GM12878 (cell line): ENCODE data around the gene ADARB1. TPM values are rescaled to one million over a fixed set of nuclear protein-coding genes. Genes with fewer than 3 reads are reported as not detected.
A peak's percentile ranks its signal among the peaks of the same experiment; 100 is the strongest.

Experiments used
- ATAC-seq: fragments of 200-7000 bp; cut with Tn5 transposase; 3 replicates; pipeline ENCODE4 v1.9.1; 2020; ENCODE audit warnings: mild to moderate bottlenecking, moderate library complexity
- BruUV-seq: library from RNA; stranded (reverse); fragments of 400-500 nt; replicated peaks from 2 replicates; lab custom pipeline; 2021; lab: Mats Ljungman, UMichigan
- CTCF ChIA-PET: fragments of 300-600 bp; sonication (Branson Sonifier 250); formaldehyde crosslinking; extraction: SDS; loops from one replicate; lab custom pipeline; 2021; ENCODE audit warnings: inconsistent platforms; lab: Yijun Ruan, JAX
- POLR2A ChIA-PET: fragments of 350-600 bp; formaldehyde crosslinking; extraction: SDS; loops from one replicate; lab custom pipeline; 2021; ENCODE audit warnings: inconsistent platforms; lab: Charles Lee
- RAD21 ChIA-PET: fragments of 300-600 bp; sonication (Branson Sonifier 250); formaldehyde crosslinking; loops from one replicate; lab custom pipeline; 2023; ENCODE audit warnings: antibody characterized with exemption; ENCODE audit not compliant: unreplicated experiment; lab: Charles Lee
- SMC1A ChIA-PET: fragments of 300-600 bp; sonication (Branson Sonifier 250); formaldehyde crosslinking; loops from one replicate; lab custom pipeline; 2023; ENCODE audit not compliant: unreplicated experiment, uncharacterized antibody; lab: Charles Lee
- DNase-seq: peaks from one replicate; pipeline ENCODE4 v3.0.0-alpha.2; 2011; ENCODE audit warnings: low read depth, low spot score
- FAIRE-seq: peaks from 3 replicates; lab custom pipeline; 2011; peaks lifted over from hg19 to GRCh38; lab: Jason Lieb, UNC
- H2AFZ ChIP-seq: 2 replicates; pipeline ENCODE4 v1.6.0; 2011; ENCODE audit warnings: low read depth, low read length, control low read depth; ENCODE audit not compliant: control insufficient read depth
- H3K27ac ChIP-seq: 2 replicates; pipeline ENCODE4 v1.5.1; 2011; ENCODE audit warnings: control low read depth; ENCODE audit not compliant: control insufficient read depth, insufficient read depth
- H3K27me3 ChIP-seq, 2 experiments: replicated peaks in 1 of 2; 2 replicates each; pipeline versions ENCODE4 v1.6.0 to v1.6.1; 2011; ENCODE audit warnings: low read length in 1 of 2; ENCODE audit not compliant: control insufficient read depth in 2 of 2, insufficient read depth in 2 of 2
- H3K36me3 ChIP-seq, 2 experiments: 2 replicates each; pipeline ENCODE4 v1.5.1; 2011; ENCODE audit warnings: low read length in 1 of 2; ENCODE audit not compliant: control insufficient read depth in 2 of 2, insufficient read depth in 2 of 2
- H3K4me1 ChIP-seq: 2 replicates; pipeline ENCODE4 v1.6.1; 2011; ENCODE audit warnings: mild to moderate bottlenecking, low read length, moderate library complexity, mixed read lengths; ENCODE audit not compliant: control insufficient read depth, insufficient read depth
- H3K4me2 ChIP-seq: 2 replicates; pipeline ENCODE4 v1.6.0; 2011; ENCODE audit warnings: control low read depth; ENCODE audit not compliant: control insufficient read depth, insufficient read depth
- H3K4me3 ChIP-seq: fragments of 200-600 bp; sonication (generic); 2 replicates; pipeline ENCODE4 v1.5.1; 2016
- H3K79me2 ChIP-seq: 2 replicates; pipeline ENCODE4 v1.6.0; 2011; ENCODE audit warnings: low read length; ENCODE audit not compliant: control insufficient read depth, insufficient read depth
- H3K9ac ChIP-seq: 2 replicates; pipeline ENCODE4 v1.8.0; 2011; ENCODE audit warnings: low read length, control low read depth, mixed read lengths; ENCODE audit not compliant: control insufficient read depth, insufficient read depth
- H3K9me3 ChIP-seq: replicated peaks from 3 replicates; pipeline ENCODE4 v1.5.1; 2011; ENCODE audit warnings: mild to moderate bottlenecking, low read length; ENCODE audit not compliant: control insufficient read depth, insufficient read depth
- H4K20me1 ChIP-seq: 2 replicates; pipeline ENCODE4 v1.6.0; 2011; ENCODE audit not compliant: control insufficient read depth, insufficient read depth
- BCL3 ChIP-seq: IDR thresholded peaks from 2 replicates; pipeline ENCODE4 v1.6.1; 2011; ENCODE audit warnings: borderline replicate concordance, low read depth, mild to moderate bottlenecking, moderate library complexity, low read length; ENCODE audit not compliant: insufficient read depth, poor library complexity, severe bottlenecking
- EED ChIP-seq: sonication (generic); IDR thresholded peaks from 2 replicates; pipeline ENCODE4 v1.6.1; 2016; ENCODE audit warnings: antibody characterized with exemption, low read depth
- HDGF ChIP-seq: fragments of 450-650 bp; IDR thresholded peaks from 2 replicates; pipeline ENCODE4 v1.6.1; 2016; ENCODE audit warnings: antibody characterized with exemption
- RAD21 ChIP-seq: IDR thresholded peaks from 2 replicates; pipeline ENCODE4 v1.6.1; 2011; ENCODE audit warnings: mild to moderate bottlenecking, low read depth, low read length, moderate library complexity; ENCODE audit not compliant: insufficient read depth
- RUNX3 ChIP-seq: IDR thresholded peaks from 2 replicates; pipeline ENCODE4 v1.6.1; 2012; ENCODE audit warnings: low read length, inconsistent platforms
- SMC3 ChIP-seq: IDR thresholded peaks from 2 replicates; pipeline ENCODE4 v1.6.1; 2011; ENCODE audit warnings: low read length, improper control_type of control experiment, borderline replicate concordance
- WGBS: methylation state at CpG from one replicate; pipeline ENCODE4 v1.1.6; 2016; ENCODE audit warnings: low lambda C conversion rate; ENCODE audit not compliant: insufficient replicate concordance, insufficient coverage; ENCODE audit errors: missing lambda C conversion rate; 5-methylcytosine and 5-hydroxymethylcytosine counted together
- in situ Hi-C: fragments of 300-500 bp; cut with MboI; formaldehyde crosslinking; loops from 9 replicates; pipeline ENCODE4 v1.14.3; 2018; ENCODE audit warnings: mixed read lengths
- intact Hi-C: fragments of 100-400 bp; cut with micrococcal nuclease; formaldehyde crosslinking; loops from one replicate; pipeline ENCODE4 v1.14.2; 2022; ENCODE audit not compliant: unreplicated experiment
- polyA plus RNA-seq, 11 experiments: library from polyadenylated mRNA; depleted of rRNA in 4 of 11; unstranded in 6 of 11; stranded (reverse) in 5 of 11; fragments of >200 nt; fragmentation: Nextera tagmentation in 4 of 11; fragmentation: Illumina TruSeq in 1 of 11; extraction: Ambion mirVana in 4 of 11; extraction: Trizol in 1 of 11; gene quantifications; 1 replicate in 1 of 11; 2 replicates in 10 of 11; pipeline versions ENCODE4 v1.2.1 to v1.2.3, GENCODE V29; 2011 to 2016; ENCODE audit warnings: inconsistent platforms in 2 of 11, missing spikeins in 2 of 11, low read depth in 1 of 11
- total RNA-seq, 4 experiments: library from RNA; depleted of rRNA in 3 of 4; stranded (reverse); fragments of >200 nt in 3 of 4; fragmentation: Illumina TruSeq in 1 of 4; extraction: Trizol in 1 of 4; gene quantifications; 2 replicates each; pipeline versions ENCODE4 v1.2.1 to v1.2.3, GENCODE V29; 2013 to 2021
- TF ChIP-seq, protein P1 (sequence below): fragments of 450-650 bp; IDR thresholded peaks from 2 replicates; pipeline ENCODE4 v1.6.1; 2017; ENCODE audit warnings: mild to moderate bottlenecking
- TF ChIP-seq, protein P2 (sequence below), 3 experiments: IDR thresholded peaks in 2 of 3; conservative IDR thresholded peaks in 1 of 3; 2 replicates each; pipeline ENCODE4 v1.5.1; 2011; ENCODE audit warnings: low read depth in 3 of 3, low read length in 3 of 3, mild to moderate bottlenecking in 3 of 3, control low read depth in 2 of 3, moderate library complexity in 2 of 3, inconsistent platforms in 1 of 3, mixed read lengths in 1 of 3; ENCODE audit not compliant: control insufficient read depth in 2 of 3, insufficient read depth in 1 of 3; ENCODE audit errors: extremely low read depth in 1 of 3
- TF ChIP-seq, protein P3 (sequence below): fragments of 450-650 bp; IDR thresholded peaks from 2 replicates; pipeline ENCODE4 v1.6.1; 2017; ENCODE audit warnings: mild to moderate bottlenecking, moderate library complexity

Gene ADARB1
- total and polyA plus RNA-seq, 10 of the 15 experiments (the other 5 are each of a cell fraction or from before 2014, with no cell fraction given): 5.7 to 61.7 (median 25.3) TPM

DNA sequence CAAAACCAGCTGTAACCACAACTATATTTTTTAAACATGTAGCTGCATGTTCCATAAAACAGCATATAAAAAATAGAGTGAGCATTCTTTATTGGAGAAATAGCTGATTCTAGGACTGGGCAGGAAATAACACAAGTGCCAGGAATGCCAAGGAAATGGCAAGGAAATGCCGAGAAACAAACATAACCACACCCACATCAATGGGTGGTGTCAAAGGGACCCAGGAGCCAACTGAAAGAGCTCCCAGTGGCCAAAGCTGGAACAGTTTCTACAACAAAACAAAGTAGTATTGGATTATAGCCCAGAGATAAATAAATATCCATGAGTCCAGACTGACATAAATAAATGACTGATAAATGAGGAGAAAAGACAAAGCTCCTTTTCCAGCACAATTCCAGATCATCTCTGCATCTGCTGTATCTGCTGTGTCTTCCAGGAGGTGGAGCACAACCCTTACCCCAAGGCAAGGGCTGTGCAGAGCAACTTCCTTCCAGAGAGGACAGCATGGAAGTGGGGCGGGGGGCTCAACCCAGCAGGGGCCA is 28.1 kb downstream of the ADARB1 start:
- H3K79me2 ChIP-seq: no peaks in the 10 kb centered on the region
- intact Hi-C loops: no loop called here
- in situ Hi-C loops: no loop called here
- H3K4me1 ChIP-seq: peaks cover 15% of the 10 kb centered on the region
- no peak overlapping the region for H2AFZ ChIP-seq
- DNase-seq (no peak), FAIRE-seq (no peak), ATAC-seq (no peak)
- POLR2A ChIA-PET: interaction anchor here (0.8 to 1.6 kb wide), 7 partner anchors 8 to 27 kb away, joined by 3 to 6 read pairs (median 4); no protein-coding TSS in a partner anchor
- H3K9ac ChIP-seq: no peak overlapping the region
- no peak overlapping the region for H3K27ac ChIP-seq
- H3K36me3 ChIP-seq: no peaks in the 10 kb centered on the region
- CTCF ChIA-PET: interaction anchor here (0.7 to 15.5 kb wide), 12 partner anchors 9 to 158 kb away, joined by 3 to 626 read pairs (median 8); no protein-coding TSS in a partner anchor
- H3K4me2 ChIP-seq: no peak overlapping the region
- no peaks in the 10 kb centered on the region; a peak in 1 of 4 replicates for H3K27me3 ChIP-seq
- RAD21 ChIA-PET: interaction anchor here (1.0 to 8.2 kb wide), 10 partner anchors 10 to 153 kb away, joined by 3 to 204 read pairs (median 8); no protein-coding TSS in a partner anchor
- peaks cover 1% of the 10 kb centered on the region; the same call in 1 of the 3 replicates for H3K9me3 ChIP-seq
- SMC1A ChIA-PET: interaction anchor here (0.7 to 18.3 kb wide), 14 partner anchors 8 to 48 kb away, joined by 3 to 560 read pairs (median 6); no protein-coding TSS in a partner anchor
- no TSS peak for BruUV-seq
- H4K20me1 ChIP-seq: peaks cover 5% of the 10 kb centered on the region
- TF ChIP-seq, protein P1, sequence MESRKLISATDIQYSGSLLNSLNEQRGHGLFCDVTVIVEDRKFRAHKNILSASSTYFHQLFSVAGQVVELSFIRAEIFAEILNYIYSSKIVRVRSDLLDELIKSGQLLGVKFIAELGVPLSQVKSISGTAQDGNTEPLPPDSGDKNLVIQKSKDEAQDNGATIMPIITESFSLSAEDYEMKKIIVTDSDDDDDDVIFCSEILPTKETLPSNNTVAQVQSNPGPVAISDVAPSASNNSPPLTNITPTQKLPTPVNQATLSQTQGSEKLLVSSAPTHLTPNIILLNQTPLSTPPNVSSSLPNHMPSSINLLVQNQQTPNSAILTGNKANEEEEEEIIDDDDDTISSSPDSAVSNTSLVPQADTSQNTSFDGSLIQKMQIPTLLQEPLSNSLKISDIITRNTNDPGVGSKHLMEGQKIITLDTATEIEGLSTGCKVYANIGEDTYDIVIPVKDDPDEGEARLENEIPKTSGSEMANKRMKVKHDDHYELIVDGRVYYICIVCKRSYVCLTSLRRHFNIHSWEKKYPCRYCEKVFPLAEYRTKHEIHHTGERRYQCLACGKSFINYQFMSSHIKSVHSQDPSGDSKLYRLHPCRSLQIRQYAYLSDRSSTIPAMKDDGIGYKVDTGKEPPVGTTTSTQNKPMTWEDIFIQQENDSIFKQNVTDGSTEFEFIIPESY: no peak
- TF ChIP-seq RAD21 (peak; percentile 57), EED (no peak), SMC3 (peak; percentile 42; the same call in 1 of the 2 replicates), BCL3 (no peak), RUNX3 (peak; percentile 32; the same call in 1 of the 2 replicates), HDGF (no peak)
- TF ChIP-seq, protein P2, sequence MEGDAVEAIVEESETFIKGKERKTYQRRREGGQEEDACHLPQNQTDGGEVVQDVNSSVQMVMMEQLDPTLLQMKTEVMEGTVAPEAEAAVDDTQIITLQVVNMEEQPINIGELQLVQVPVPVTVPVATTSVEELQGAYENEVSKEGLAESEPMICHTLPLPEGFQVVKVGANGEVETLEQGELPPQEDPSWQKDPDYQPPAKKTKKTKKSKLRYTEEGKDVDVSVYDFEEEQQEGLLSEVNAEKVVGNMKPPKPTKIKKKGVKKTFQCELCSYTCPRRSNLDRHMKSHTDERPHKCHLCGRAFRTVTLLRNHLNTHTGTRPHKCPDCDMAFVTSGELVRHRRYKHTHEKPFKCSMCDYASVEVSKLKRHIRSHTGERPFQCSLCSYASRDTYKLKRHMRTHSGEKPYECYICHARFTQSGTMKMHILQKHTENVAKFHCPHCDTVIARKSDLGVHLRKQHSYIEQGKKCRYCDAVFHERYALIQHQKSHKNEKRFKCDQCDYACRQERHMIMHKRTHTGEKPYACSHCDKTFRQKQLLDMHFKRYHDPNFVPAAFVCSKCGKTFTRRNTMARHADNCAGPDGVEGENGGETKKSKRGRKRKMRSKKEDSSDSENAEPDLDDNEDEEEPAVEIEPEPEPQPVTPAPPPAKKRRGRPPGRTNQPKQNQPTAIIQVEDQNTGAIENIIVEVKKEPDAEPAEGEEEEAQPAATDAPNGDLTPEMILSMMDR (IDR thresholded peaks at IDR 0.05 in 2 of 3, conservative IDR thresholded peaks at IDR 0.05 in 1 of 3; ENCODE audit: control insufficient read depth in 2 of 3, extremely low read depth in 1 of 3, insufficient read depth in 1 of 3, low read depth in 3 of 3, low read length in 3 of 3): peak; percentile 2 to 36 (median 26); a peak in 2 of 6 replicates
- TF ChIP-seq, protein P3, sequence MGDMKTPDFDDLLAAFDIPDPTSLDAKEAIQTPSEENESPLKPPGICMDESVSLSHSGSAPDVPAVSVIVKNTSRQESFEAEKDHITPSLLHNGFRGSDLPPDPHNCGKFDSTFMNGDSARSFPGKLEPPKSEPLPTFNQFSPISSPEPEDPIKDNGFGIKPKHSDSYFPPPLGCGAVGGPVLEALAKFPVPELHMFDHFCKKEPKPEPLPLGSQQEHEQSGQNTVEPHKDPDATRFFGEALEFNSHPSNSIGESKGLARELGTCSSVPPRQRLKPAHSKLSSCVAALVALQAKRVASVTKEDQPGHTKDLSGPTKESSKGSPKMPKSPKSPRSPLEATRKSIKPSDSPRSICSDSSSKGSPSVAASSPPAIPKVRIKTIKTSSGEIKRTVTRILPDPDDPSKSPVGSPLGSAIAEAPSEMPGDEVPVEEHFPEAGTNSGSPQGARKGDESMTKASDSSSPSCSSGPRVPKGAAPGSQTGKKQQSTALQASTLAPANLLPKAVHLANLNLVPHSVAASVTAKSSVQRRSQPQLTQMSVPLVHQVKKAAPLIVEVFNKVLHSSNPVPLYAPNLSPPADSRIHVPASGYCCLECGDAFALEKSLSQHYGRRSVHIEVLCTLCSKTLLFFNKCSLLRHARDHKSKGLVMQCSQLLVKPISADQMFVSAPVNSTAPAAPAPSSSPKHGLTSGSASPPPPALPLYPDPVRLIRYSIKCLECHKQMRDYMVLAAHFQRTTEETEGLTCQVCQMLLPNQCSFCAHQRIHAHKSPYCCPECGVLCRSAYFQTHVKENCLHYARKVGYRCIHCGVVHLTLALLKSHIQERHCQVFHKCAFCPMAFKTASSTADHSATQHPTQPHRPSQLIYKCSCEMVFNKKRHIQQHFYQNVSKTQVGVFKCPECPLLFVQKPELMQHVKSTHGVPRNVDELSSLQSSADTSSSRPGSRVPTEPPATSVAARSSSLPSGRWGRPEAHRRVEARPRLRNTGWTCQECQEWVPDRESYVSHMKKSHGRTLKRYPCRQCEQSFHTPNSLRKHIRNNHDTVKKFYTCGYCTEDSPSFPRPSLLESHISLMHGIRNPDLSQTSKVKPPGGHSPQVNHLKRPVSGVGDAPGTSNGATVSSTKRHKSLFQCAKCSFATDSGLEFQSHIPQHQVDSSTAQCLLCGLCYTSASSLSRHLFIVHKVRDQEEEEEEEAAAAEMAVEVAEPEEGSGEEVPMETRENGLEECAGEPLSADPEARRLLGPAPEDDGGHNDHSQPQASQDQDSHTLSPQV: no peak
- WGBS: 21% methylated on average over 2 of the region's 2 CpGs
- H3K4me3 ChIP-seq: no peak overlapping the region
